Liver (tissue), 9 donors: ENCODE data around the gene DGCR8. TPM values are rescaled to one million over a fixed set of nuclear protein-coding genes. Genes with fewer than 3 reads are reported as not detected.

Experiments
- DNase-seq: peaks from one replicate; pipeline ENCODE4 v3.0.0-alpha.2; 2017; ENCODE audit warnings: low spot score
- H3K27ac ChIP-seq, 2 donors: one replicate each; pipeline ENCODE4 v1.7.0; 2013; ENCODE audit warnings: inconsistent platforms in 2 of 2, low read length in 2 of 2, control low read depth in 1 of 2, low read depth in 1 of 2, mild to moderate bottlenecking in 1 of 2
- H3K27me3 ChIP-seq, 4 donors: one replicate each; pipeline versions ENCODE4 v1.6.1 to v1.7.0; 2013; ENCODE audit warnings: low read length in 3 of 4, inconsistent platforms in 1 of 4, mild to moderate bottlenecking in 1 of 4, moderate library complexity in 1 of 4; ENCODE audit not compliant: control insufficient read depth in 4 of 4, insufficient read depth in 4 of 4
- H3K36me3 ChIP-seq, 4 donors: one replicate each; pipeline versions ENCODE4 v1.6.1 to v1.7.0; 2013; ENCODE audit warnings: low read length in 3 of 4, mild to moderate bottlenecking in 3 of 4, low read depth in 1 of 4, moderate library complexity in 1 of 4; ENCODE audit not compliant: control insufficient read depth in 4 of 4, insufficient read depth in 3 of 4
- H3K4me1 ChIP-seq, 4 donors: one replicate each; pipeline versions ENCODE4 v1.6.1 to v1.7.0; 2013; ENCODE audit warnings: low read length in 3 of 4, mild to moderate bottlenecking in 3 of 4, moderate library complexity in 1 of 4; ENCODE audit not compliant: control insufficient read depth in 4 of 4, insufficient read depth in 4 of 4
- H3K4me3 ChIP-seq, 3 donors: one replicate each; pipeline versions ENCODE4 v1.6.1 to v1.7.0; 2013; ENCODE audit warnings: low read length in 3 of 3, control low read depth in 1 of 3, low read depth in 1 of 3, mild to moderate bottlenecking in 1 of 3
- H3K9ac ChIP-seq, 2 donors: one replicate each; pipeline ENCODE4 v1.7.0; 2013; ENCODE audit warnings: low read length in 2 of 2, mild to moderate bottlenecking in 2 of 2, moderate library complexity in 2 of 2, control low read depth in 1 of 2, low read depth in 1 of 2
- H3K9me3 ChIP-seq, 4 donors: one replicate each; pipeline versions ENCODE4 v1.6.1 to v1.7.0; 2013; ENCODE audit warnings: low read length in 3 of 4; ENCODE audit not compliant: control insufficient read depth in 4 of 4
- ATF3 ChIP-seq: IDR thresholded peaks from 2 replicates; pipeline ENCODE4 v1.6.1; 2016; ENCODE audit warnings: antibody characterized with exemption
- CTCF ChIP-seq: fragments of 150-350 bp; IDR thresholded peaks from 2 replicates; pipeline ENCODE4 v1.5.1; 2017; ENCODE audit warnings: improper control_type of control experiment, low read depth, low read length; ENCODE audit not compliant: missing input control
- EGR1 ChIP-seq, 2 donors: IDR thresholded peaks; 2 replicates each; pipeline ENCODE4 v1.6.1; 2016 to 2018; ENCODE audit warnings: antibody characterized with exemption in 2 of 2, low read depth in 2 of 2
- FOXA1 ChIP-seq: IDR thresholded peaks from 2 replicates; pipeline ENCODE4 v1.6.1; 2016; ENCODE audit warnings: antibody characterized with exemption
- FOXA2 ChIP-seq: IDR thresholded peaks from 2 replicates; pipeline ENCODE4 v1.6.1; 2016; ENCODE audit warnings: antibody characterized with exemption
- GABPA ChIP-seq, 2 donors: IDR thresholded peaks in 1 of 2; conservative IDR thresholded peaks in 1 of 2; 2 replicates each; pipeline ENCODE4 v1.6.1; 2016; ENCODE audit warnings: antibody characterized with exemption in 2 of 2, mild to moderate bottlenecking in 1 of 2, moderate library complexity in 1 of 2
- HNF4A ChIP-seq, 2 donors: conservative IDR thresholded peaks; 2 replicates each; pipeline ENCODE4 v1.6.1; 2016; ENCODE audit warnings: antibody characterized with exemption in 2 of 2, mild to moderate bottlenecking in 2 of 2
- HNF4G ChIP-seq: IDR thresholded peaks from 2 replicates; pipeline ENCODE4 v1.6.1; 2016; ENCODE audit warnings: antibody characterized with exemption
- JUND ChIP-seq, 2 donors: IDR thresholded peaks; 2 replicates each; pipeline ENCODE4 v1.6.1; 2016; ENCODE audit warnings: antibody characterized with exemption in 2 of 2
- MAX ChIP-seq: IDR thresholded peaks from 2 replicates; pipeline ENCODE4 v1.6.1; 2016; ENCODE audit warnings: antibody characterized with exemption
- NR2F2 ChIP-seq: IDR thresholded peaks from 2 replicates; pipeline ENCODE4 v1.6.1; 2016; ENCODE audit warnings: antibody characterized with exemption
- RAD21 ChIP-seq, 2 donors: IDR thresholded peaks; 2 replicates each; pipeline ENCODE4 v1.6.1; 2016; ENCODE audit warnings: antibody characterized with exemption in 2 of 2, mild to moderate bottlenecking in 2 of 2
- REST ChIP-seq: IDR thresholded peaks from 2 replicates; pipeline ENCODE4 v1.6.1; 2016; ENCODE audit warnings: antibody characterized with exemption, mild to moderate bottlenecking
- RXRA ChIP-seq, 2 donors: IDR thresholded peaks; 2 replicates each; pipeline ENCODE4 v1.6.1; 2017 to 2018; ENCODE audit warnings: antibody characterized with exemption in 2 of 2, mild to moderate bottlenecking in 1 of 2
- SP1 ChIP-seq: IDR thresholded peaks from 2 replicates; pipeline ENCODE4 v1.6.1; 2018; ENCODE audit warnings: antibody characterized with exemption, mild to moderate bottlenecking
- TAF1 ChIP-seq: conservative IDR thresholded peaks from 2 replicates; pipeline ENCODE4 v1.6.1; 2016; ENCODE audit warnings: antibody characterized with exemption, mild to moderate bottlenecking
- YY1 ChIP-seq: IDR thresholded peaks from 2 replicates; pipeline ENCODE4 v1.6.1; 2016; ENCODE audit warnings: antibody characterized with exemption, mild to moderate bottlenecking
- ZBTB33 ChIP-seq: IDR thresholded peaks from 2 replicates; pipeline ENCODE4 v1.6.1; 2016; ENCODE audit warnings: antibody characterized with exemption
- WGBS: extraction: QIAGEN DNeasy Blood & Tissue Kit; methylation state at CpG from one replicate; pipeline ENCODE4 v1.1.7; 2013; 5-methylcytosine and 5-hydroxymethylcytosine counted together
- polyA plus RNA-seq, 2 donors: library from polyadenylated mRNA; stranded (reverse) in 1 of 2; unstranded in 1 of 2; fragments of 200-250 nt in 1 of 2; fragments of >200 nt in 1 of 2; fragmentation: Nextera tagmentation in 1 of 2; extraction: Ambion mirVana in 1 of 2; gene quantifications; one replicate each; pipeline versions ENCODE4 v1.2.1 to v1.2.3, GENCODE V29; 2013 to 2015
- total RNA-seq, 2 donors: library from RNA; depleted of rRNA; stranded (reverse); fragments of >200 nt; gene quantifications; one replicate each; pipeline ENCODE4 v1.2.3, GENCODE V29; 2014
- donor health status: healthy.
- donor health status: healthy.
- donor health status: healthy.
- donor health status: healthy.
- donor health status: healthy.

The DGCR8 gene
- total and polyA plus RNA-seq, 4 donors, result 7.9 to 27.1 (median 15.8) TPM

- WGBS, result 68% methylated on average over 16 of the region's 16 CpGs
- Histone ChIP-seq H3K4me1 (no peaks in the 10 kb centered on the region), H3K27me3 (no peaks in the 10 kb centered on the region), H3K4me3 (no peak overlapping the region), H3K27ac (no peak overlapping the region), H3K9ac (no peak overlapping the region), H3K9me3 (no peaks in the 10 kb centered on the region), H3K36me3 (no peaks in the 10 kb centered on the region)
- TF ChIP-seq NR2F2 (no peak), HNF4G (no peak), RAD21 (IDR thresholded peaks at IDR 0.05) (no peak), FOXA1 (no peak), RXRA (IDR thresholded peaks at IDR 0.05) (no peak), CTCF (no peak), ZBTB33 (no peak), MAX (no peak), REST (no peak), HNF4A (conservative IDR thresholded peaks at IDR 0.05) (no peak), JUND (IDR thresholded peaks at IDR 0.05) (no peak), SP1 (no peak), EGR1 (IDR thresholded peaks at IDR 0.05; ENCODE audit: low read depth in 2 of 2) (no peak), GABPA (IDR thresholded peaks at IDR 0.05 in 1 of 2, conservative IDR thresholded peaks at IDR 0.05 in 1 of 2) (no peak), TAF1 (no peak), ATF3 (no peak), YY1 (no peak), FOXA2 (no peak)
- DNase-seq, result no peak
Measured at GRCh38 chr22:20153945-20154344, 73.9 kb downstream of the DGCR8 start.
